Measurements from ENCODE around the gene C10orf71.

The C10orf71 gene

GRCh38 chr10:49296382-49296781, 2.6 kb upstream of the C10orf71 start (continued):
- TF ChIP-seq, protein P1, sequence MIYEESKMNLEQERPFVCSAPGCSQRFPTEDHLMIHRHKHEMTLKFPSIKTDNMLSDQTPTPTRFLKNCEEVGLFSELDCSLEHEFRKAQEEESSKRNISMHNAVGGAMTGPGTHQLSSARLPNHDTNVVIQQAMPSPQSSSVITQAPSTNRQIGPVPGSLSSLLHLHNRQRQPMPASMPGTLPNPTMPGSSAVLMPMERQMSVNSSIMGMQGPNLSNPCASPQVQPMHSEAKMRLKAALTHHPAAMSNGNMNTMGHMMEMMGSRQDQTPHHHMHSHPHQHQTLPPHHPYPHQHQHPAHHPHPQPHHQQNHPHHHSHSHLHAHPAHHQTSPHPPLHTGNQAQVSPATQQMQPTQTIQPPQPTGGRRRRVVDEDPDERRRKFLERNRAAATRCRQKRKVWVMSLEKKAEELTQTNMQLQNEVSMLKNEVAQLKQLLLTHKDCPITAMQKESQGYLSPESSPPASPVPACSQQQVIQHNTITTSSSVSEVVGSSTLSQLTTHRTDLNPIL (CRISPR knock-in tag; IDR thresholded peaks at IDR 0.05; ENCODE audit: low read depth): no peak

DNA sequence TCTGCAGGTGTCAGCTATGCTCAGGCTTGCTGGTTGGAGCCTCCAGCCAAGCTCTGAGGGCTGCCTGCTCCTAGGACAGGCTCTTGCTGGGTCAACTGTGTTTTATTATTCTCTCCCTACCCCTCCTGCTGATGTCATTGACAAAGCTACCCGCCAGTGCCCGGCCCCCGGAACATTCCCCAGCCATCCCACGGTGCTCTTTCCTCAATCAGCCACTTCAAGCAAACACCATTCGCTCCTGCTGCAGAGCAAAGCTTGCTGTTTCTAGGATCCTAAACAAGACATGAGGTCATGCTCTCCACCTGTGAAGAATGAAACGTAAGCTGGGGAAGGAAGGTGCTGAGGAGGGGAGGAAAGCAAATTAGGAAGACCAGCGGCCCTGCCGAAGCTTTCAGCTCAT, 2.1 kb upstream of the C10orf71 start:
- no peak for ATAC-seq
- TF ChIP-seq SNAI2 (CRISPR knock-in tag; IDR thresholded peaks at IDR 0.05) (no peak), GLIS3 (CRISPR knock-in tag; IDR thresholded peaks at IDR 0.05) (no peak), BACH2 (CRISPR knock-in tag; IDR thresholded peaks at IDR 0.05; ENCODE audit: borderline replicate concordance) (no peak), POU6F1 (CRISPR knock-in tag; IDR thresholded peaks at IDR 0.05; ENCODE audit: borderline replicate concordance, low read depth) (no peak), ARNTL (CRISPR knock-in tag; IDR thresholded peaks at IDR 0.05; ENCODE audit: borderline replicate concordance, low read depth) (no peak), ZNF70 (CRISPR knock-in tag; IDR thresholded peaks at IDR 0.05) (no peak), ISL1 (CRISPR knock-in tag; IDR thresholded peaks at IDR 0.05) (no peak)
- TF ChIP-seq, protein P2, sequence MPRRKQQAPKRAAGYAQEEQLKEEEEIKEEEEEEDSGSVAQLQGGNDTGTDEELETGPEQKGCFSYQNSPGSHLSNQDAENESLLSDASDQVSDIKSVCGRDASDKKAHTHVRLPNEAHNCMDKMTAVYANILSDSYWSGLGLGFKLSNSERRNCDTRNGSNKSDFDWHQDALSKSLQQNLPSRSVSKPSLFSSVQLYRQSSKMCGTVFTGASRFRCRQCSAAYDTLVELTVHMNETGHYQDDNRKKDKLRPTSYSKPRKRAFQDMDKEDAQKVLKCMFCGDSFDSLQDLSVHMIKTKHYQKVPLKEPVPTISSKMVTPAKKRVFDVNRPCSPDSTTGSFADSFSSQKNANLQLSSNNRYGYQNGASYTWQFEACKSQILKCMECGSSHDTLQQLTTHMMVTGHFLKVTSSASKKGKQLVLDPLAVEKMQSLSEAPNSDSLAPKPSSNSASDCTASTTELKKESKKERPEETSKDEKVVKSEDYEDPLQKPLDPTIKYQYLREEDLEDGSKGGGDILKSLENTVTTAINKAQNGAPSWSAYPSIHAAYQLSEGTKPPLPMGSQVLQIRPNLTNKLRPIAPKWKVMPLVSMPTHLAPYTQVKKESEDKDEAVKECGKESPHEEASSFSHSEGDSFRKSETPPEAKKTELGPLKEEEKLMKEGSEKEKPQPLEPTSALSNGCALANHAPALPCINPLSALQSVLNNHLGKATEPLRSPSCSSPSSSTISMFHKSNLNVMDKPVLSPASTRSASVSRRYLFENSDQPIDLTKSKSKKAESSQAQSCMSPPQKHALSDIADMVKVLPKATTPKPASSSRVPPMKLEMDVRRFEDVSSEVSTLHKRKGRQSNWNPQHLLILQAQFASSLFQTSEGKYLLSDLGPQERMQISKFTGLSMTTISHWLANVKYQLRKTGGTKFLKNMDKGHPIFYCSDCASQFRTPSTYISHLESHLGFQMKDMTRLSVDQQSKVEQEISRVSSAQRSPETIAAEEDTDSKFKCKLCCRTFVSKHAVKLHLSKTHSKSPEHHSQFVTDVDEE (CRISPR knock-in tag; IDR thresholded peaks at IDR 0.05): no peak

DNA sequence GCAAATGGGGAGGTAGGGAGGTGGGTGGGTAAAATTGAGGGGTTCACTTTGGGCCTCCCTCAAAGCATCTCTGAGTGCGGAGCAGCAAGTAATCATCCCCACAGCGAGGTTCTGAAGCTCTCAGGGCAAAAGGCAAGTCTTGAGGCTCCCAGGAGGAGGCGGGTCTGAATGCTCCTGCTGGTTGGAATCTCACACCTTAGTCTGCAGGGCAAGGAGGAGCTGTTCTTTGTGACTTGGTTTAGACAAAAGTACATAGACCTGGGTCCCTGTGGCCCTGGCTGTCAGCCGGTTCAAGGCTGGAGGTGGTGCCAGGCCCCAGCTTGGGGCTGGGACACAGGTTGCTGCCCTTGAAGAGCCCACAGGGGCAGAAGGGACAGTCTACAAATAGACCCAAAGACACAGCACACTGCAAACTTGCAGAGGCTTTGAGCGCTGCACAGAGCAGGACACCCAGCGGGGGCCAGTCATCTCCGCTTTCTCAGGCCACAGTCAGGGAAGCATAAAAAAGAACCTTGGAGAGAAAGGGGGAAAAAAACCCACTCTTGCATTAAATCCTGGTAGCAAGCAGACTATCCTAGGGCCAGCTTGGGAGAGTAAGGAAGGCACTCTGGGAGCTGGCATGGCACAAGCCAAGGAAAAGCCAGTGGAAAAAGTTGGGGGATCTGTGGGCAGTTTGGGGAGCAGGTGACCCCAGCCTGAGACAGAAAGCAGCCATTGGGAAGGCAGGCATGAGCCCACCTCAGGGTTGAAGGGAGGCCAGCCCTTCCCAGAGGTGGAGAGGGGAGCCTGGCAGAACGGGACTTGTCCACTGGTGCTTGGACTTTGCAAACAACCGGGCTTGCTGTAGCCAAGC, 926 bp upstream of the C10orf71 start:
- ATAC-seq: no peak
- TF ChIP-seq ZNF565 (CRISPR knock-in tag; conservative IDR thresholded peaks at IDR 0.05; ENCODE audit: low read depth) (no peak), GLIS3 (CRISPR knock-in tag; IDR thresholded peaks at IDR 0.05) (no peak), ISL1 (CRISPR knock-in tag; IDR thresholded peaks at IDR 0.05) (no peak), OSR1 (CRISPR knock-in tag; IDR thresholded peaks at IDR 0.05) (no peak), RARB (CRISPR knock-in tag; IDR thresholded peaks at IDR 0.05) (no peak), BACH2 (CRISPR knock-in tag; IDR thresholded peaks at IDR 0.05; ENCODE audit: borderline replicate concordance) (no peak), SNAI2 (CRISPR knock-in tag; IDR thresholded peaks at IDR 0.05) (no peak), TOX (CRISPR knock-in tag; IDR thresholded peaks at IDR 0.05; ENCODE audit: borderline replicate concordance) (no peak), POU6F1 (CRISPR knock-in tag; IDR thresholded peaks at IDR 0.05; ENCODE audit: borderline replicate concordance, low read depth) (no peak)
- TF ChIP-seq, protein P1 (CRISPR knock-in tag; IDR thresholded peaks at IDR 0.05; ENCODE audit: low read depth): no peak
- TF ChIP-seq, protein P3, sequence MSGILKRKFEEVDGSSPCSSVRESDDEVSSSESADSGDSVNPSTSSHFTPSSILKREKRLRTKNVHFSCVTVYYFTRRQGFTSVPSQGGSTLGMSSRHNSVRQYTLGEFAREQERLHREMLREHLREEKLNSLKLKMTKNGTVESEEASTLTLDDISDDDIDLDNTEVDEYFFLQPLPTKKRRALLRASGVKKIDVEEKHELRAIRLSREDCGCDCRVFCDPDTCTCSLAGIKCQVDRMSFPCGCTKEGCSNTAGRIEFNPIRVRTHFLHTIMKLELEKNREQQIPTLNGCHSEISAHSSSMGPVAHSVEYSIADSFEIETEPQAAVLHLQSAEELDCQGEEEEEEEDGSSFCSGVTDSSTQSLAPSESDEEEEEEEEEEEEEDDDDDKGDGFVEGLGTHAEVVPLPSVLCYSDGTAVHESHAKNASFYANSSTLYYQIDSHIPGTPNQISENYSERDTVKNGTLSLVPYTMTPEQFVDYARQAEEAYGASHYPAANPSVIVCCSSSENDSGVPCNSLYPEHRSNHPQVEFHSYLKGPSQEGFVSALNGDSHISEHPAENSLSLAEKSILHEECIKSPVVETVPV (CRISPR knock-in tag; IDR thresholded peaks at IDR 0.05): no peak

GRCh38 chr10:49298671-49298982, 343 bp upstream of the C10orf71 start:
- ATAC-seq: no peak
- TF ChIP-seq ARNTL (CRISPR knock-in tag; IDR thresholded peaks at IDR 0.05; ENCODE audit: borderline replicate concordance, low read depth) (no peak), ZC3H10 (CRISPR knock-in tag; IDR thresholded peaks at IDR 0.05) (no peak), ZFP30 (CRISPR knock-in tag; IDR thresholded peaks at IDR 0.05) (no peak), POU6F1 (CRISPR knock-in tag; IDR thresholded peaks at IDR 0.05; ENCODE audit: borderline replicate concordance, low read depth) (no peak), ESRRG (CRISPR knock-in tag; IDR thresholded peaks at IDR 0.05) (no peak), ISL1 (CRISPR knock-in tag; IDR thresholded peaks at IDR 0.05) (no peak), TCF4 (CRISPR knock-in tag; IDR thresholded peaks at IDR 0.05; ENCODE audit: borderline replicate concordance) (no peak), ZNF565 (CRISPR knock-in tag; conservative IDR thresholded peaks at IDR 0.05; ENCODE audit: low read depth) (no peak), GLIS3 (CRISPR knock-in tag; IDR thresholded peaks at IDR 0.05) (no peak)

Measured in SK-N-SH treated with all-trans-retinoic acid at 6 μM for 48 hours (cell line).